HAP-1 (cell line): ENCODE data around the gene PRDM9.
"Not testable (repeated sequence)": the region's sequence is repeated elsewhere in the genome, so short reads cannot be mapped to it uniquely, and the experiment has no call there.

Experiments
- DNase-seq, 2 experiments: peaks; one replicate each; pipeline ENCODE4 v3.0.0-alpha.2; 2016 to 2020; ENCODE audit warnings: low spot score in 2 of 2
- H3K27me3 ChIP-seq: fragments of 250-450 bp; sonication (Bioruptor Pico); 2 replicates; pipeline ENCODE4 v1.5.1; 2020; ENCODE audit warnings: low read depth, mild to moderate bottlenecking, moderate library complexity
- H3K36me3 ChIP-seq: fragments of 250-450 bp; sonication (Bioruptor Pico); replicated peaks from 2 replicates; pipeline ENCODE4 v1.5.1; 2020; ENCODE audit warnings: mild to moderate bottlenecking
- H3K4me1 ChIP-seq: fragments of 250-450 bp; sonication (Bioruptor Pico); 2 replicates; pipeline ENCODE4 v1.5.1; 2020; ENCODE audit warnings: mild to moderate bottlenecking
- H3K4me3 ChIP-seq: fragments of 250-450 bp; sonication (Bioruptor Pico); 2 replicates; pipeline ENCODE4 v1.5.1; 2020; ENCODE audit warnings: mild to moderate bottlenecking, moderate library complexity
- H3K9me3 ChIP-seq: fragments of 250-450 bp; sonication (Bioruptor Pico); 2 replicates; pipeline ENCODE4 v1.5.1; 2020; ENCODE audit warnings: mild to moderate bottlenecking, moderate library complexity
- in situ Hi-C: fragments of 300-500 bp; cut with MboI; formaldehyde crosslinking; loops from 3 replicates; pipeline ENCODE4 v1.14.3; 2020; ENCODE audit warnings: low sequenced_read_pairs, inconsistent platforms, mixed read lengths

PRDM9 gene

GRCh38 chr5:23507278-23507685, at the start of gene PRDM9:
TSS of gene PRDM9 (plus strand) at chr5:23507609. CDS start at chr5:23509034, 1,425 bp downstream.
- Histone ChIP-seq H3K4me3 (no peak within 1 kb of the TSS), H3K4me1 (no peaks in the 10 kb centered on the region), H3K27me3 (no peaks in the 10 kb centered on the region), H3K36me3 (no peaks in the 10 kb centered on the region), H3K9me3 (no peaks in the 10 kb centered on the region)
- in situ Hi-C loops, result no loop called here
- no peak for DNase-seq

GRCh38 chr5:23457780-23458179, 49.6 kb upstream of the PRDM9 start:
- H3K4me1 ChIP-seq, result no peaks in the 10 kb centered on the region
- in situ Hi-C loops, result no loop called here
- no peaks in the 10 kb centered on the region for H3K36me3 ChIP-seq
- no peak overlapping the region for H3K4me3 ChIP-seq
- H3K9me3 ChIP-seq, result no peaks in the 10 kb centered on the region
- no peaks in the 10 kb centered on the region for H3K27me3 ChIP-seq
- DNase-seq, result no peak

GRCh38 chr5:23459214-23459613, 48.2 kb upstream of the PRDM9 start:
- H3K36me3 ChIP-seq, result no peaks in the 10 kb centered on the region
- no peaks in the 10 kb centered on the region for H3K4me1 ChIP-seq
- DNase-seq, result no peak
- H3K9me3 ChIP-seq, result no peaks in the 10 kb centered on the region
- in situ Hi-C loops, result no loop called here
- no peaks in the 10 kb centered on the region for H3K27me3 ChIP-seq
- no peak overlapping the region for H3K4me3 ChIP-seq

DNA sequence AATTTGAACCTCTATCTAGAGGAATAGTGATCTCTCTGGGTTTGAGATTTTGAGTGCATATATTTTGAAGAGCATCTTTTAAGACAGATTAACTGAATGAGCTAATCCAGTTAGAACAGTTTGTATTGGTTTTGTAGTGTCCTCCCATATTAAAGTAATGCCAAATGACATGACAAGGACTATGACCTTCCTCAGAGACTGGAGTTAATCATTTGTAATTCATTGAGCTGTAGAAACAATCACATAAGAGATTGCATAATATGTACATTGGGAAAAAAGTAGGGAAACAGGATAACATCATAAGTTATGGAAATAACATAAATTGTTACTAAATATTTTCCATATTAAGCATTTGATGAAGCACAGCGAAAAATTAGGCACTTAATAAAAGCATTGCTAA, 45.8 kb upstream of the PRDM9 start:
- in situ Hi-C loops, result no loop called here
- no peak for DNase-seq
- no peaks in the 10 kb centered on the region for H3K36me3 ChIP-seq
- H3K4me1 ChIP-seq, result no peaks in the 10 kb centered on the region
- no peaks in the 10 kb centered on the region for H3K27me3 ChIP-seq
- H3K4me3 ChIP-seq, result no peak overlapping the region
- H3K9me3 ChIP-seq, result no peaks in the 10 kb centered on the region

DNA sequence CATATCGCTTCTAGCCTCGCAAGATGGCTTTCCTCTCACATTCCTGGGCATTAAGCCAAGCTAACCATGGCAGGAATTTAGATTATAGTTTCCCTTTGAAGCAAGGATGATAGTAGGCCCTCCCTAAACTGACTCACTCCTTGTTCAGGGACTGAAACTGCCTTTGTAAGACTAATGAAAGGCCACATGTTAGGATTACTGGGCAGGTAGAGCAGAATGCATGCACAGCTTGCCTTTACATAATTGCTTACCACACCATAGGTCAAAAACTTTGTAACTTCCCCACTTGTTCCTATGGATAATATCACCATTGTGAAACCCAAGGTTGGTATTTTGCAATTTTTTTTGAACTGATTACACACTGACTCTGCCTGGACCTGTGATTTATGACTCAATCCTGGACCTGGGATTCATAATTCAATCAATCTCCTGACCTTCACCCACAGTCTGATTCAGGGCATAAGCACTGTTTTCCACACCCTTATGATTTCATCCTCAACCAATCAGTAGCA, 41.0 kb upstream of the PRDM9 start:
- DNase-seq, result no peak
- Histone ChIP-seq H3K36me3 (no peaks in the 10 kb centered on the region), H3K9me3 (no peaks in the 10 kb centered on the region), H3K4me1 (no peaks in the 10 kb centered on the region), H3K27me3 (no peaks in the 10 kb centered on the region), H3K4me3 (no peak overlapping the region)
- in situ Hi-C loops, result no loop called here

DNA sequence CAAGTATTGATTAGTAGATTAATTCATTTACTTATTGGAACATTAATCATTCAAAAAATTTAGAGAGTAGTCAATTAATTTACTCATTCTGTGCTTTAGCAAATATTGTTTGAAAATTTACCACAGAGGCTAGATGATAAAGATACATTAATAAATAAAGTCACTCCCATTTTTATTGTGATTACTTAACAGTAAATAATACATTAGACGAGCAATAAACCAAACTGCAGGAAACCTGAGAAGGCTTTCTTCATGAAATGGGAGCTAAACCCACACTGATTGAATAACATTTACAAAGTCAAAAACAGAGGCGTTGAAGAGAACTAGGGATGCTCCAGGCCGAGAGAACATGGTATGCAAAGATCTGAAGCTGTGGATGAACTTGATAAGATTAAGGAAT, 38.8 kb upstream of the PRDM9 start:
- DNase-seq, result no peak
- in situ Hi-C loops, result no loop called here

DNA sequence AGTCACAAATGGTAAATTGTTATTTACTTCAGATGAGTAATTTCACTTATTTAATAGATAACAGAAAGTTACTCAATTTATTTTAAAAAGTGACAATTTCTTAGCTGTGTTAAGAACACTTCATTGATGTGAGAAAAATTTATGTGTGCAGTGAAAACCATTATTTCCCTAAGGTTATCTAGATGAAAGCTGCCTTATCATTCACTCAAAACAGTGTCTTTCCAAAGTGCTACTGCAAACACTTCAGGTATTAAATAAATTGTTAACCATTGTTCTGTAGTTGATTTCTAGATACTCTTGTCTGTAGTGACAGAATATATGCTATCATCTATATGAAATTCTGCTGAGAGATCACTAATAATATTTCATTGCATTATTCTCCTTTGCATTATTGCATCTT, 33.5 kb upstream of the PRDM9 start:
- Histone ChIP-seq H3K4me3 (no peak overlapping the region), H3K4me1 (no peaks in the 10 kb centered on the region), H3K27me3 (no peaks in the 10 kb centered on the region), H3K9me3 (no peaks in the 10 kb centered on the region), H3K36me3 (no peaks in the 10 kb centered on the region)
- in situ Hi-C loops, result no loop called here
- no peak for DNase-seq

More for the DNA sequence above, 38.8 kb upstream of the PRDM9 start:
- Histone ChIP-seq H3K4me3 (no peak overlapping the region), H3K4me1 (no peaks in the 10 kb centered on the region), H3K27me3 (no peaks in the 10 kb centered on the region), H3K36me3 (no peaks in the 10 kb centered on the region), H3K9me3 (no peaks in the 10 kb centered on the region)

DNA sequence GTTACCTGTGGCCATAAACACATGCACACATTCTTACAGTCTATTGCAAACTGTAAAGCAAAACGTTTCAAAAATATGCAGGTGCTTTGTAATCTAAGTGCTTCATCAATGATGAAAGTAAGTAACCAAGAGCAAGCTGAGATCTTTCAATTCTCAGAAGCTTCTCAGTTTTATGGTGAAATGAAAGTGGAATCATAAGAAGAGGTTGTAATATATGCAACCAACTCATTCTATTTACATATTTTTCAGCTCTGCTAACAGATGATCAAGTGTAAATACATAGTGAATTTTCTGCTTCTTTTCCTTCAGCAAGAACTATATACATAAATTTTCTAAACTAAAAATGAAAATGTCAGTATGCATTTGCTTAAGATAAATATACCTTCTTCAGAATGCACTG, 33.1 kb upstream of the PRDM9 start:
- Histone ChIP-seq H3K4me3 (no peak overlapping the region), H3K36me3 (no peaks in the 10 kb centered on the region), H3K4me1 (no peaks in the 10 kb centered on the region), H3K27me3 (no peaks in the 10 kb centered on the region), H3K9me3 (no peaks in the 10 kb centered on the region)
- DNase-seq, result no peak
- in situ Hi-C loops, result no loop called here

- in situ Hi-C loops, result no loop called here
- Histone ChIP-seq H3K27me3 (no peaks in the 10 kb centered on the region), H3K9me3 (no peaks in the 10 kb centered on the region), H3K36me3 (no peaks in the 10 kb centered on the region), H3K4me1 (no peaks in the 10 kb centered on the region), H3K4me3 (no peak overlapping the region)
- no peak for DNase-seq
These were observed 30.8 kb upstream of the PRDM9 start for GRCh38 chr5:23476580-23476979.

GRCh38 chr5:23482642-23483041, 24.8 kb upstream of the PRDM9 start:
- in situ Hi-C loops, result no loop called here
- Histone ChIP-seq H3K36me3 (no peaks in the 10 kb centered on the region), H3K27me3 (no peaks in the 10 kb centered on the region), H3K9me3 (no peaks in the 10 kb centered on the region), H3K4me1 (no peaks in the 10 kb centered on the region), H3K4me3 (no peak overlapping the region)
- DNase-seq, result no peak

GRCh38 chr5:23483090-23483489, 24.3 kb upstream of the PRDM9 start:
- no peaks in the 10 kb centered on the region for H3K36me3 ChIP-seq
- no peak for DNase-seq
- H3K27me3 ChIP-seq, result no peaks in the 10 kb centered on the region
- no peak overlapping the region for H3K4me3 ChIP-seq
- H3K4me1 ChIP-seq, result no peaks in the 10 kb centered on the region
- H3K9me3 ChIP-seq, result no peaks in the 10 kb centered on the region
- in situ Hi-C loops, result no loop called here

GRCh38 chr5:23484096-23484495, 23.3 kb upstream of the PRDM9 start:
- Histone ChIP-seq H3K4me3 (no peak overlapping the region), H3K9me3 (no peaks in the 10 kb centered on the region), H3K27me3 (no peaks in the 10 kb centered on the region), H3K36me3 (no peaks in the 10 kb centered on the region), H3K4me1 (no peaks in the 10 kb centered on the region)
- in situ Hi-C loops, result no loop called here
- no peak for DNase-seq

GRCh38 chr5:23486227-23486626, 21.2 kb upstream of the PRDM9 start:
- H3K9me3 ChIP-seq, DNase-seq, H3K27me3 ChIP-seq, H3K36me3 ChIP-seq, H3K4me3 ChIP-seq, H3K4me1 ChIP-seq, in situ Hi-C loops: not testable (repeated sequence)

DNA sequence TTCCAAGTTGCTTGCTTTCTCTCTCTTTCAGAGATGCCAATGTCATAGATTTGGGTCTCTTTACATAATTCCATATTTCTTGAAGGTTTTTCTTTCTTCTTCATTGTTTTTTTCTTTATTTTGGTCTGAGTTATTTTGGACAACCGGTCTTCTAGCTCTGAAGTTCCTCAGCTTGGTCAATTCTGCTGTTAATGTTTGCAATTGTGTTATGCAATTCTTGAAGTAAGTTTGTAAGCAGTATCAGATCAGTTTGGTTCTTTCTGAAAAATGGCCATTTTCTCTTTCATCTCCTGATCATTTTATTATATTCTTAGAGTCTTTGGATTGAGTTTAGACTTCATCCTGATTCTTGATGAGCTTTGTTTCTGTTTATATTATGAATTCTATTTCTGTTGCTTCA, 16.4 kb upstream of the PRDM9 start:
- Histone ChIP-seq H3K4me1 (no peaks in the 10 kb centered on the region), H3K4me3 (no peak overlapping the region), H3K9me3 (no peaks in the 10 kb centered on the region), H3K27me3 (no peaks in the 10 kb centered on the region), H3K36me3 (no peaks in the 10 kb centered on the region)
- in situ Hi-C loops, result no loop called here
- DNase-seq, result no peak

DNA sequence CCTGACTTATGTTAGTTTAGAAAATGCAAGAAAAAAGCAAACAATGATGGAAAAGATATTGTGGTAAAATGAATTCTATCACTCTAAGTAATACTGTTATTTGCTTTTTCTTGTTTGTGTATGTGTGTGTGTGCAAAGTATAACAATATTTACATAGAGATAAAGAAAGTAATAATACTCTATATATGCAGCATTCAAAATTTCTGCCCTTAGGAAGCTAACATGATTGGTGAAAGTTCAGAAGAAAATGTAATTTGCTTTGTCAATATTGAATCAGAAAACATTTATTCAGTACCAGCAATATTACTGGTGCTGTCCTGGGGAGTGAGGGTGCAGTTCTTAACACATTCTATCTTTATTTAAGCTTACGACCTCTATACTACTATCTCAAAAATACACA, 12.9 kb upstream of the PRDM9 start:
- H3K36me3 ChIP-seq, result no peaks in the 10 kb centered on the region
- no peaks in the 10 kb centered on the region for H3K9me3 ChIP-seq
- H3K27me3 ChIP-seq, result no peaks in the 10 kb centered on the region
- in situ Hi-C loops, result no loop called here
- 0 out of 2 replicates have a peak, but pooled peaks cover 3% of the 10 kb centered on the region for H3K4me1 ChIP-seq
- no peak overlapping the region for H3K4me3 ChIP-seq
- DNase-seq, result no peak
